RPMI8226 (cell line): ENCODE measurements around the gene ASTN2.
"Not testable (repeated sequence)": the region's sequence is repeated elsewhere in the genome, so short reads cannot be mapped to it uniquely, and the experiment has no call there.

Experiments
- DNase-seq: peaks from one replicate; pipeline ENCODE4 v3.0.0-alpha.2; 2015

Gene ASTN2

GRCh38 chr9:116467740-116468351, 947.0 kb downstream of the ASTN2 start:
- DNase-seq: no peak

DNA sequence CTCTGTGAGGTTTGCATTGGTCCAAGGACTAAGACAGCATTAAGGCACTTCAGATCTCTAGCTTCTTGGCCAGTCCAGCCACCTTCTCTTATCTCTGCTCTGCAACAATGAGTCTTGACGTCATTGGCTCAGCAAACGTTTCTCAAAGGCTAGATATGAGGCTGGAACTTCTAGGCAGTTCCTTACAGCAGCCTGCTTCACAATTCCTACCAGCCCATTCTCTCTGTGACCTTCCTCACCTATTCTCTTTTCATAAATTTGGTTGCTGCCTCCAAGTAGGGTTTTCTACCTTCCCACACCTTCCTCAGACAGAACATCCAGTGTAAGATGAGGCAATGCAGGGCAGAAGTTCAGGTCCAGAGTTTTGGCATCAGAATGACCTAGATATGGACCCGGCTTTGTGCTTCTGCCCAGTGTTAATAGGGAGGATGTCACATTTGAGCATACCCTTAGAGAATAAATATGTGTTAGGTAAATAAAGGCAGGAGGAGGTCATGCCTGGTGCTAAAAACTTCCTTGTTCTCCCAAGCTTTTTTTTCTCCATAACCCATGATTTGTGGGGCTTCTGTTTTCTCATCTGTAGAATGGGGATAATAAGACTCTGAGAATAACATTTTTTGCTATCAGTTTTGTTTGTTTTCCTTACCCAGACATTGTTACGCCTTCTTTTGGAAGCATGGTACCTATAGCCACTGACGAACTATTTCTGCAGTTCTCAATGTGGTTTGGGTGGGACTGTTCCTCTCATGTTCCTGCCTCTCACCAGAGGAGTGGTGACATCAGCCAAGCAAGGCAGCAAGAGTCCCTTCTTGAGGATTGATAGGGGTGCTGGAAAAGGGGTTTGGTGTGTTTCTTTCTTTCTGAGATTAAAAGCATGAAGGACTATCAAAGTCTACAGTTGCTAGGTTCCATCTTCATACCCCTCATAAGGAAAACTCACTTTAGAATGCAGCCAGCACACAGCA, 948.3 kb downstream of the ASTN2 start:
- no peak for DNase-seq

GRCh38 chr9:116465576-116466270, 949.1 kb downstream of the ASTN2 start:
- no peak for DNase-seq

GRCh38 chr9:116464987-116465571, 949.8 kb downstream of the ASTN2 start:
- DNase-seq: no peak

DNA sequence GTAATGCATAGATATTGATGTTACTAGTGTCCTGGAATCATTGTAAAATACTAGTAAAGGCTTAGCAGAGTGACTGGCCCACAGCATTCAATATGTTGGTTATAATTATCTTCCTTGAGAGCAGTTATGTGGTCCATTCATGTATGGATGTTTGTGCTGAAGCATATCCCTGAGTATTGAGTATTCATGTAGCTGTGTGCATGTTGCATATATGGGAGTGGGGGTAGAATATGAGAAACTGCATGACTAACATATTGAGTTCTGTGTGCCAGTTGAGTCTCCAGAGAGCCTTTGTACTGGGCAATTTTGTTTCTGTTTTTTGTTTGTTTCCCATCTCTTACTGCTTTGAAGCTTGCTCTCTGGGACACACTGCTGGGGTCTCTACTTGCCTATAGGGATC, 950.4 kb downstream of the ASTN2 start:
- DNase-seq: no peak

DNA sequence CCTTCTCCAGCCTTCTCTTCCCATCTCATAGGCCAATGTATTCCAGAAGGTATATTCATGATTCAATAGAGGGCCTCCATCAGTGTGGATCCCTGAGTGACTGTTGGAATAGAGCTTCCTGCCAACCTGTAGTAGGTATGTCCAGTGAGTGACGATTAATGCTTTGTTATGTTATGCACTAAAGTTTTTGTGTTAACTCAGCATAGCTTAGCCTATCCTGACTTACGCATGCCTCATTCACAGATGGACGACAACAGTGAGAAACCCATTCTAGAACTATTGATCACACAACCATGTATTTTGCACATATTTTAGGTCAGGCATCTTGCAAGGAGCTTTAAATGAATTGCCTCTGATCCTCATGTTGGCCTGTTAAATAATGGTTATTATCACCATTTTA, 953.2 kb downstream of the ASTN2 start:
- no peak for DNase-seq

DNA sequence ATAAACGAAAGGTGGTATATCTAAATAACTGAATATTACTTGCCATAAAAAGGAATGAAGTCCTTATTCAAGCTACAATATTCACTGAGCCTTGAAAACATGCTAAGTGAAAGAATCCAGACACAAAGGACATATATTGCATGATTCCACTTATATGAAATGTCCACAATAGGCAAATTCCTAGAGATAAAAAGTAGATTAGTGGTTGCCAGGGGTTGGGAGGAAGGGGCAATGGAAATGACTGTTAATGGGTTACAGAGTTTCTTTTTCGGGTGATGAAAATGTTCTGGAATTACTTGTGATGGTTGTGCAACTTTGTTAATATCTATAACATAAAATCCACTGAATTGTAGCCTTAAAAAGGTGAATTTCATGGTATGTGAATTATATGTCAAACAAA, 954.8 kb downstream of the ASTN2 start:
- no peak for DNase-seq

GRCh38 chr9:116459576-116459975, 955.3 kb downstream of the ASTN2 start:
- no peak for DNase-seq

DNA sequence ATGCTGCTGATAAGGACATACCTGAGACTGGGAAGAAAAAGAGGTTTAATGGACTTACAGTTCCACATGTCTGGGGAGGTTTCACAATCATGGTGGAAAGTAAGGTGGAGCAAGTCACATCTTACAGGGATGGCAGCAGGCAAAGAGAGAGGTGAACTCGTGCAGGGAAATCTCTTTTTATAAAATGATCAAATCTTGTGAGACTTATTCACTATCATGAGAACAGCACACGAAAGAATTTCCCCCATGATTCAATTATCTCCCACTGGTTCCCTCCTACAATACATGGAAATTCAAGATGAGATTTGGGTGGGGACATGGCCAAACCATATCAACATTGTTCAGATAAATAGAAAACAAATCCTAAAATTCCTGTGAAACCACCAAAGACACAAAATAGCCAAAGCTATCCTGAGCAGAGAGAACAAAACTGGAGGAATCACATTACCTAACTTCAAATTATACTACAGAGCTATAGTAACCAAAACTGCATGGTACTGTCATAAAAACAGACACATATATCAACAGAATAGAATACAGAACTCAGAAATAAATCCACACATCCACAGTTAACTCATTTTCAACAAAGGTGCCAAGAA, 958.3 kb downstream of the ASTN2 start:
- no peak for DNase-seq

DNA sequence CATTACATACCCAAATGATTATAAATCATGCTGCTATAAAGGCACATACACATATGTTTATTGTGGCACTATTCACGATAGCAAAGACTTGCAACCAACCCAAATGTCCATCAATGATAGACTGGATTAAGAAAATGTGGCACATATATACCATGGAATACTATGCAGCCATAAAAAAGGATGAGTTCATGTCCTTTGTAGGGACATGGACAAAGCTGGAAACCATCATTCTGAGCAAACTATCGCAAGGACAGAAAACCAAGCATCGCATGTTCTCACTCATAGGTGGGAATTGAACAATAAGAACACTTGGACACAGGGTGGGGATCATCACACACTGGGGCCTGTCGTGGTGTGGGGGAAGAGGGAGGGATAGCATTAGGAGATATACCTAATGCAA, 960.3 kb downstream of the ASTN2 start:
- not testable (repeated sequence) for DNase-seq

GRCh38 chr9:116453785-116454184, 961.1 kb downstream of the ASTN2 start:
- DNase-seq: no peak

GRCh38 chr9:116452634-116453033, 962.2 kb downstream of the ASTN2 start:
- no peak for DNase-seq

DNA sequence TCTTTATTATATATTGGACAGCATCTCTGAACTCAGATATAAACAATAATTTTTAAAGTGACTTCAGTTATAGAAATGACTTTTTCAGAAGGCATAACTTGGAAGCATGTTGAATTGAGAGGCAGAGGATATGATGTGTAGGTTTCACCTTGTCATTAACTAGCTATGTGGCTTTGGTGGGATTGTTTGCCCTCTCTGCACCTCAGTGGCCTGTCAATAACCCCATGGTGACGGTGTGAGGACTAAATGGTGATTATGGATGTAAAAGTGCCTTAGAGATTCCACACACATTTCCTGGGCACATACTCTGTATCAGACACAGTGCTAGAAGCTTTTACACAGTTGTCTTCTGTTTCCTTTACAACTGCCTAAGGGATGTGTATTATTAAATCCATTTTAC, 962.6 kb downstream of the ASTN2 start:
- no peak for DNase-seq

DNA sequence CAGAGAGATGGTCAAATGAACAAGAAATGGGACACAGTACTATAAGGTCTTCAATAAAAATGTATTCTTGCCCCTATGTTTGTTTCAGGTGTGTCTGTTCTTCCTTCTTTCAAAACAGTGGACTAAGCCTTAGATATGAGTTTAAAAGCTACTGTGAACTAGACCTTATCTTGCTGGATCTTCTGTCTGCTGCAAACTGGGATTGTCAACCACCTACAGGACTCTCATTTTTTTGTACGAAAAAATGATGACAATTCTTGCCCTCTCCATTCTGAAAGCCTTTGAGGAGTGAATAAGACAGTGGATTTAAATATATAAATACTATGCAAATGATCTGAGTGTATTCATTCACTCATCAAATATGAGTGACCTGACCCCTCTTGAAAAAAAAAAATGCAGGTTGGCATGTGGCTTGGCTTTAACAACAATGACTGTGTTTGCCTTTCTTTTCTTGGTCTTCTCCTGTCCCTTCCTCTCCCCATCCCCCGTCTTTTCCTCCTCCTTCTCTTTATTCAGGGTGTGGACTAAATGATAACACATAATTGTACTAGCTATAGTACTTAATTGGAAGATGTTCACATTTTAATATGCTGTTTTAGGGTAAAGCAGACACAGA, 963.2 kb downstream of the ASTN2 start:
- DNase-seq: no peak

DNA sequence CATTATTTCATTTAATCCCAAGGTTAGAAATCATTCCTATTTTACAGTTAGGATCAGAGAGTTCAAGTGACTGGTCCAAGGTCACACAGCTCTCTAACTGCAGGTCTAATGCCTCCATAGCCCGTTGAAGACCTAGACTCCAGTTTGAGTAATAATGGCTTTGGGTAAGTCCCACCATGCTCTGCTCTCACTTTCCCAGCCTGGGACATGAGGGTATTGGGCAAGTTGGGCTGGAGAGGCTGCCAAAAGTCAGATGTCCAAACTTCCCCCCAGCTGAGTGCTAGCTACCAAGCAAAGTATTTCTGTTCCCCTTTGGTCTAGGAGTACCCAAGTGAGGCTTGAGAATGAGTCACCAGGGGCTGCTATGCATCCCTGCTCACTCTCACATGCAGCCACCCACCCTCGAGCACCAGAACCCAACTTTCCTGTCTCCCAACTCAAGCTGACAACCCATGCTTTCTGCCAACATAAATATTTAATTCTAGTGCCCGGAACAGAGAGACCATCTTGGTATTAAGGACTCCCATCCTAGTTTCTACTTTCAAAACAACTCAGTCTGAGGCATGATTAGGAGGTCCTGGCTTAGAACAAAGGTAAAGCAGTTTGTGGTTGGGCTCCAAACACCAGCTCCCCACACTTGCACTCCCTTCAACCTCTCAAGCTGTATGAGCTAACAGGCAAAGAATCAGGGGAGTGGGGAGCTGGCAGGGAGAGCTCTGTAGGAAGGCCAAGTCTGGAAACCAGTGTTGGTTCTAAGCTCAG, 964.3 kb downstream of the ASTN2 start:
- DNase-seq: no peak

GRCh38 chr9:116449949-116450348, 964.9 kb downstream of the ASTN2 start:
- no peak for DNase-seq

DNA sequence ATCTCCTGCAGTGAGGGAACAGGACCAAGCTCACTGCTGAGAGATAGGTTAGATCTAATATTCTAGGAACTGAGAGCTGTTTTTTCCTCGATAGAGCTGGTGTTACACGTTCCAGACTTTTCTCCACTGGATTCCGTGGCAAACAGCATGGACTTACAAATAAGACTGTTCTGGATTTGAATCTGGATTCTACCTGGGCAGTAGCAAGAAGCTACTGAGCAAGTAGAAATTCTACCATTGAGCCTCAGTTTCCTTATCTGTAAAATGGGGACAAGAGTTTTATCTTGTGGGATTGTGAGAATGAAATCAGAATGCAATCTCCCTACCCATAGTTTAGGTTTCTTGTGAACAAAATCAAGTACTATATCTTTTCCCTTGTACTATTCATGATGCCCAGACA, 966.4 kb downstream of the ASTN2 start:
- DNase-seq: no peak

GRCh38 chr9:116447934-116448333, 966.9 kb downstream of the ASTN2 start:
- DNase-seq: no peak

DNA sequence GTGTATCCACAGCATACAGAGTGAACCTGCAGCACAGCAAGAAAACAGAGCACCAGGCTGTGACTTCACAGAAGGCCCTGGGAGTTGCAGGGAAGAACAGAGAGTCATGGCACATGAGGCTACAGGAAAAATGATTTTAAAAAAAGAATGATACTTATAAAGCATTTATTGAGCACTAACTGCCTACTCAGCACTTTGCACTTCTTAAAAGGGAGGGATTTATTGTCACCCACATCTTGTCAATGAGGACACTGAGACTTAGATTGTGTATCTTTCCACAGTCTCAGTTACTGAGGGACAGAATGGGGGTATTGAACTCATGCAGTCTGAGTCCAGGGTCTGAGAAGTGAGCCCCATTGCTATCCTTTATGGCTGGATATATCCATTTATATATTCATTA, 972.3 kb downstream of the ASTN2 start:
- DNase-seq: no peak

DNA sequence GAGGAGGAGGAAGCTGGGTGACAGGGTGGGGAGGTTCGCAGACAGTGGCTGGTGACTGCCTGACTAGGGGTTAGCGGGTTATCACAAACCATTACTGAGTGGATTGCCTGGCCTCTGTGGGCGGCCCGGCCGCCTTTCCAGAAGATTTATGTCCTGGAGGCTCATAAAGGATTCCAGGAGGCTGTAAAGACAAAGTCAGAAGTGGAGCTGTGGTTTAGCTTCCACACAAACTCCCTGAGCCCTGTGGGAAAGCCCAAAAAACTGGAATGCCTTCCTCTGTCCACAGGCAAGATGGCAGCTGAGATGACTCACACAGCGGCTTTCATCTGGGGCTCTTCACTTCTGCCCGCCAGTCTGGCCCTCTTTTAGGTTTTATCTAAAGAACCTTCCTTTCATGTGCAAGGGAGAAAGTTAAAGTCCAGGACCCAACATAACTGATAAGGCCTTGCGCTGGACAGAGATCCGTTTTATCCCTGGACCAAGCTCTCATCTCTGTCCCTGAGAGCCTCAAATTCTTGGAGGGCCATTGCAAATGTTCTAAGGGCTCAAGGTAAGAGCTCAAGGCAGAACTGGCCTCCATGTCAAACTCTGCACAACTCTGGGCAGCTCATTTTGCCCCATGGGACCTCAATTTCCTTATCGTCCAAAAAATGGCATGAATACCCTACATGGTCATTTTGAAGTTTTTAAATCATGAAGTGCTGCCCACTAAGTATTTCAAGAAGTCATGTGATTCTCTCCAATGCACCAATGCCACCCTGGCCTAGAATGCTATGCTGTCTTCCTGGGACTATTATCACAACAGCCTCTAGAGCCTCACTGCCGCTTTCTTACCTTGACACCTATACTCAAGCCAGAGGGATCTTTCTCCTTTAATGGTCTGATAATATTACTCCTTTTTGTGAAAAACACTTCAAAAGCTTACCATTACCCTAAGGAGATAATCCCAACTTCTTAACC, 977.2 kb downstream of the ASTN2 start:
- no peak for DNase-seq

DNA sequence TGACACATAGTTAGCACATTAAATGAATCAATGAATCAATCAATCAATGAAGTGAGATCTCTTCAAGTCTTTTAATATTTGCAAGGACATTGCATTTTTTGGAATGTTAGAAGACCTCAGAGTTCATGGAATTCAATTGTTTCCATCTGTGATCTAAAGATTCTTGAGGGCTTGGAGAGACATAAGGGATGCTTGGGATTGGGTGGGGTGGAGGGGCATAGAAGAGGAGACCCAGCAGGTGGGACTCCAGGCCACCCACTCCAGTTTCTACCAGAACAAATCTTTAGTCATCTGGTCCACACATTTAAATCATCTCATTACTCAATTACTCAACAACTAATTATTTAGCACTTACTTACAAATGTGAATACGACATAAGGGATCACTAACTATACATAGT, 978.7 kb downstream of the ASTN2 start:
- DNase-seq: no peak
